Activated CD8-positive, alpha-beta T cell treated with anti-CD3 and anti-CD28 coated beads, Interleukin-2, amount 10 ng/mL, durations not matched to agents 7 days and 5 days (primary cell): ENCODE data around the gene FNIP1. TPM values are rescaled to one million over a fixed set of nuclear protein-coding genes. Genes with fewer than 3 reads are reported as not detected.
"Not testable (repeated sequence)": the region's sequence is repeated elsewhere in the genome, so short reads cannot be mapped to it uniquely, and the experiment has no call there.

Source experiments
- ATAC-seq: fragments of 150-1000 bp; cut with Tn5 transposase; one replicate; pipeline ENCODE4 v1.10.0; 2021; ENCODE audit warnings: moderate library complexity
- CTCF ChIA-PET: fragments of 350-600 bp; sonication (Branson Sonifier 250); formaldehyde crosslinking; loops from one replicate; lab custom pipeline; 2021; ENCODE audit warnings: antibody characterized with exemption; lab: Charles Lee
- POLR2A ChIA-PET: fragments of 350-600 bp; sonication (Branson Sonifier 250); formaldehyde crosslinking; loops from one replicate; lab custom pipeline; 2021; ENCODE audit warnings: antibody characterized with exemption; lab: Charles Lee
- DNase-seq: peaks from one replicate; pipeline ENCODE4 v3.0.0-alpha.2; 2020
- H3K27ac Mint-ChIP-seq: one replicate; pipeline ENCODE4 v1.8.0; 2021; ENCODE audit warnings: mild to moderate bottlenecking, mixed read lengths
- H3K27me3 Mint-ChIP-seq: one replicate; pipeline ENCODE4 v1.8.0; 2021; ENCODE audit warnings: low read depth, mixed read lengths
- H3K36me3 Mint-ChIP-seq: one replicate; pipeline ENCODE4 v1.8.0; 2021; ENCODE audit warnings: low read depth, mixed read lengths
- H3K4me1 Mint-ChIP-seq: one replicate; pipeline ENCODE4 v1.8.0; 2021; ENCODE audit warnings: low read depth, mixed read lengths
- H3K4me3 Mint-ChIP-seq: one replicate; pipeline ENCODE4 v1.8.0; 2021; ENCODE audit warnings: mild to moderate bottlenecking, mixed read lengths
- H3K9me3 Mint-ChIP-seq: one replicate; pipeline ENCODE4 v1.8.0; 2022; ENCODE audit warnings: mixed read lengths; ENCODE audit not compliant: insufficient read depth
- total RNA-seq, 2 experiments: library from RNA; stranded (reverse); gene quantifications; one replicate each; pipeline ENCODE4 v1.2.3, GENCODE V29; 2021

The FNIP1 gene
- total RNA-seq: 10 to 100 TPM; 25.5 to 26.7 TPM

GRCh38 chr5:131796793-131797693, at the start of gene FNIP1:
TSS of gene FNIP1 (minus strand) at chr5:131797017. CDS start at chr5:131796921, 96 bp downstream.
- ChIA-PET POLR2A (interaction anchor here (0.6 to 3.0 kb wide), 12 partner anchors 9 to 344 kb away, joined by 3 to 14 read pairs (median 4); no protein-coding TSS in a partner anchor), CTCF (interaction anchor here (0.7 to 2.4 kb wide), 7 partner anchors 13 to 266 kb away, joined by 3 to 15 read pairs (median 4); no protein-coding TSS in a partner anchor)
- DNase-seq: peak; percentile 99
- H3K9me3 Mint-ChIP-seq: no peaks in the 10 kb centered on the region
- H3K4me1 Mint-ChIP-seq: peaks cover 31% of the 10 kb centered on the region
- peak; percentile 96 for ATAC-seq
- peaks cover 8% of the 10 kb centered on the region for H3K27me3 Mint-ChIP-seq
- peaks cover 28% of the 10 kb centered on the region for H3K36me3 Mint-ChIP-seq
- H3K4me3 Mint-ChIP-seq: peak within 1 kb of the TSS; percentile 91
- H3K27ac Mint-ChIP-seq: peak within 1 kb of the TSS; percentile 90

GRCh38 chr5:131846536-131846935, 49.7 kb upstream of the FNIP1 start:
- ChIA-PET POLR2A (no interaction called here), CTCF (no interaction called here)
- no peak overlapping the region for H3K27ac Mint-ChIP-seq
- peaks cover 72% of the 10 kb centered on the region for H3K9me3 Mint-ChIP-seq
- no peaks in the 10 kb centered on the region for H3K27me3 Mint-ChIP-seq
- H3K4me1 Mint-ChIP-seq: no peaks in the 10 kb centered on the region
- ATAC-seq (no peak), DNase-seq (no peak)
- no peak overlapping the region for H3K4me3 Mint-ChIP-seq
- peaks cover 39% of the 10 kb centered on the region for H3K36me3 Mint-ChIP-seq

GRCh38 chr5:131845828-131846227, 49.0 kb upstream of the FNIP1 start:
- CTCF ChIA-PET: interaction anchor here (1.0 kb wide), 1 partner anchor 256 kb away, joined by 3 read pairs; no protein-coding TSS in a partner anchor
- H3K27me3 Mint-ChIP-seq: no peaks in the 10 kb centered on the region
- DNase-seq: no peak
- H3K9me3 Mint-ChIP-seq: peaks cover 73% of the 10 kb centered on the region
- H3K4me3 Mint-ChIP-seq: no peak overlapping the region
- H3K36me3 Mint-ChIP-seq: peaks cover 39% of the 10 kb centered on the region
- POLR2A ChIA-PET: no interaction called here
- no peak for ATAC-seq
- no peak overlapping the region for H3K27ac Mint-ChIP-seq
- no peaks in the 10 kb centered on the region for H3K4me1 Mint-ChIP-seq

GRCh38 chr5:131842971-131843370, 46.2 kb upstream of the FNIP1 start:
- H3K27ac Mint-ChIP-seq, H3K4me3 Mint-ChIP-seq, DNase-seq, ATAC-seq, CTCF ChIA-PET, POLR2A ChIA-PET, H3K4me1 Mint-ChIP-seq: not testable (repeated sequence)
- peaks cover 14% of the 10 kb centered on the region for H3K27me3 Mint-ChIP-seq
- peaks cover 34% of the 10 kb centered on the region for H3K36me3 Mint-ChIP-seq
- peaks cover 78% of the 10 kb centered on the region for H3K9me3 Mint-ChIP-seq

DNA sequence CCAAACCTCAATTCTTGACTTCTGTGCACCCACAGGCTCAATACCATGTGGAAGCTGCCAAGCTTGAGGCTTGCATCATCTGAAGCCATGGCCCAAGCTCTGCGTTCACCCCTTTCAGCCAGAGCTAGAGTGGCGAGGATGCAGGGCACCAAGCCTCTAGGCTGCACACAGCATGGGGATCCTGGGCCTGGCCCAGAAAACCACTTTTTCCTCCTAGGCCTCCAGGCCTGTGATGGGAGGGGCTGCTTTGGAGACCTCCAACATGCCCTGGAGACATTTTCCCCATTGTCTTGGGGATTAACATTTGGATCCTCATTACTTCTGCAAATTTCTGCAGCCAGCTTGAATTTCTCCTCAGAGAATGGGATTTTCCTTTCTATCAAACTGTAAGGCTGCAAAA, 35.9 kb upstream of the FNIP1 start:
- H3K27me3 Mint-ChIP-seq, H3K27ac Mint-ChIP-seq, DNase-seq, ATAC-seq, CTCF ChIA-PET, POLR2A ChIA-PET, H3K4me3 Mint-ChIP-seq: not testable (repeated sequence)
- Mint-ChIP-seq H3K4me1 (peaks cover 11% of the 10 kb centered on the region), H3K36me3 (peaks cover 12% of the 10 kb centered on the region), H3K9me3 (peaks cover 14% of the 10 kb centered on the region)

- Mint-ChIP-seq H3K4me1 (peaks cover 10% of the 10 kb centered on the region), H3K4me3 (no peak overlapping the region), H3K36me3 (peaks cover 7% of the 10 kb centered on the region), H3K9me3 (no peaks in the 10 kb centered on the region), H3K27ac (peak overlapping the region; percentile 13), H3K27me3 (peaks cover 4% of the 10 kb centered on the region)
- ATAC-seq: no peak
- ChIA-PET POLR2A (interaction anchor here (0.6 kb wide), 1 partner anchor 28 kb away, joined by 3 read pairs; no protein-coding TSS in a partner anchor), CTCF (no interaction called here)
- DNase-seq: no peak
These were observed 28.7 kb upstream of the FNIP1 start for GRCh38 chr5:131825404-131826013.

- ATAC-seq: no peak
- peaks cover 5% of the 10 kb centered on the region for H3K36me3 Mint-ChIP-seq
- H3K4me1 Mint-ChIP-seq: peaks cover 5% of the 10 kb centered on the region
- no peaks in the 10 kb centered on the region for H3K9me3 Mint-ChIP-seq
- no peak overlapping the region for H3K4me3 Mint-ChIP-seq
- CTCF ChIA-PET: no interaction called here
- no peak overlapping the region for H3K27ac Mint-ChIP-seq
- DNase-seq: no peak
- POLR2A ChIA-PET: interaction anchor here (0.6 kb wide), 1 partner anchor 27 kb away, joined by 3 read pairs; no protein-coding TSS in a partner anchor
- H3K27me3 Mint-ChIP-seq: peaks cover 4% of the 10 kb centered on the region
These were observed 27.8 kb upstream of the FNIP1 start for GRCh38 chr5:131824631-131825030.

DNA sequence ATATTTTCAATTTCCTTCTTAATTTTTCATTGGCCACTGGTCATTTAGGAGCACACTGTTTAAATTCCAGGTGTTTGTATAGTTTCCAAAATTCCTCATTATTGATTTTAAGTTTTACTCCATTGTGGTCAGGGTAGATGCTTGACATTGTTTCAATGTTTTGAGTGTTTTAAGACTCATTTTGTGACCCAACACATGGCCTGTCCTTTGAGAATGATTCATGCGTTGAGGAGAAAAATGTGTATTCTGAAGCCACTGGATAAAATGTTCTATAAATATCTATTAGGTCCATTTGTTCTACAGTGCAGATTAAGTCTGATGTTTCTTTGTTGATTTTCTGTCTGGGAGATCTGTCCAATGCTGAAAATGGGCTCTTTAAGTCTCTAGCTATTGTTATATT, 24.4 kb upstream of the FNIP1 start:
- H3K4me1 Mint-ChIP-seq: peaks cover 9% of the 10 kb centered on the region
- ChIA-PET CTCF (interaction anchor here (0.6 to 1.2 kb wide), 4 partner anchors 10 to 512 kb away, joined by 3 to 4 read pairs (median 3); no protein-coding TSS in a partner anchor), POLR2A (no interaction called here)
- H3K27me3 Mint-ChIP-seq: peaks cover 4% of the 10 kb centered on the region
- H3K27ac Mint-ChIP-seq: no peak overlapping the region
- DNase-seq: no peak
- no peak for ATAC-seq
- no peak overlapping the region for H3K4me3 Mint-ChIP-seq
- H3K36me3 Mint-ChIP-seq: no peaks in the 10 kb centered on the region
- H3K9me3 Mint-ChIP-seq: no peaks in the 10 kb centered on the region

DNA sequence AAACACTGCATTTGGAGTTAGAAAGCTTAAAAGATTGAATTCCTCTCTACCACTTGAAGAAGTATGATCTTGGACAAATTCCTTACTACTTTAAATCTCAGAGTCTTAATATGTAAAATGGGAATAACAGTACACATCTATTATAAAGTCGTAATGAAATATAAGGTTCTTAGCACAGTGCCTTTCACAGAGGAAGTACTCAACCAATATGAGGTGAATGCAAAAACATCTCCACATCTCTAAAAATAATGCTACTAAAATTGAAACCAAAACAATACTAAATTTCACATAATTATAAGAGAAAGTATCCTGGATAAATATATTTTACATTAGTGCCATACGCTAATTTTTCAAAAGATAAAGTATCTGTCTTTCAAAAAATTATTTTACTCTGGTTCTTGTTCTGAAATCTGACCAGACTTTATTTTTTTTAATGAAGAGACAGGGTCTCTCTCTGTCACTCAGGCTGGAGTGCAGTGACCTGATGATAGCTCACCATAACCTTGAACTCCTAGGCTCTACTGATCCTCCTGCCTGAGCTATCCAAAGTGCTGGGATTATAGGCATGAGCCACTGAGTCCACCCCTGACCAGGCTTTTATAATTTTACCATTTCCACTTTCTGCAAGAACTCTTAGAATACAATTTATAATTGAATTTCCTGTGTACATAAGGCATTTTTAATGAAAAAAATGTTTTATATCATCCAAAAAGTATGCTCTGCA, 21.3 kb upstream of the FNIP1 start:
- H3K27me3 Mint-ChIP-seq: peaks cover 4% of the 10 kb centered on the region
- H3K36me3 Mint-ChIP-seq: no peaks in the 10 kb centered on the region
- H3K9me3 Mint-ChIP-seq: no peaks in the 10 kb centered on the region
- H3K4me1 Mint-ChIP-seq: peaks cover 9% of the 10 kb centered on the region
- no peak overlapping the region for H3K27ac Mint-ChIP-seq
- DNase-seq (no peak), ATAC-seq (no peak)
- POLR2A ChIA-PET: no interaction called here
- H3K4me3 Mint-ChIP-seq: no peak overlapping the region
- CTCF ChIA-PET: no interaction called here

DNA sequence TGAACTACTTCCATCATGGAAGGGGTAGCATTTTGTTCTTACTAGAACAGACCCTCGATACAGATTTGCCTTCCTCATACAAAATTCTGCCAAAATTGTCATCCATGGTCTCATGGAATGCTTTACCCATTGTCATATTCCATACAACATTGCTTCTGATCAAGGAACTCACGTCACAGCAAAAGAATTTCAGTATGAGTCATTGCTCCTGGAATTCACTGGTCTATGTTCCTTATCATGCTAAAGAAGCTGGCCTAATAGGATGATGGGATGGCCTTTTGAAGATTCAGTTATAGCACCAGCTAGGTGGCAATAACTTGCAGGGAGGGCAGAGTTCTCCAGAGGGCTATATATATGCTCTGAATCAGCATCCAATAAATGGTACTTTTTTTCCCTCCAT, 18.2 kb upstream of the FNIP1 start:
- Mint-ChIP-seq H3K4me3 (no peak overlapping the region), H3K27me3 (no peaks in the 10 kb centered on the region), H3K27ac (no peak overlapping the region), H3K4me1 (peaks cover 9% of the 10 kb centered on the region), H3K9me3 (no peaks in the 10 kb centered on the region), H3K36me3 (no peaks in the 10 kb centered on the region)
- no peak for ATAC-seq
- no peak for DNase-seq
- ChIA-PET POLR2A (no interaction called here), CTCF (no interaction called here)

GRCh38 chr5:131812371-131813160, 15.7 kb upstream of the FNIP1 start:
- Mint-ChIP-seq H3K4me1 (peaks cover 1% of the 10 kb centered on the region), H3K27ac (no peak overlapping the region), H3K36me3 (no peaks in the 10 kb centered on the region), H3K27me3 (peaks cover 4% of the 10 kb centered on the region), H3K4me3 (no peak overlapping the region), H3K9me3 (no peaks in the 10 kb centered on the region)
- CTCF ChIA-PET: interaction anchor here (0.8 to 2.1 kb wide), 6 partner anchors 189 to 251 kb away, joined by 3 to 10 read pairs (median 4); no protein-coding TSS in a partner anchor
- ATAC-seq (no peak), DNase-seq (no peak)
- POLR2A ChIA-PET: no interaction called here
